LoVo (cell line): ENCODE results near the gene ARFGEF3.

Experiments used
- DNase-seq: peaks from one replicate; pipeline ENCODE4 v3.0.0-alpha.2; 2016; ENCODE audit warnings: low spot score

The ARFGEF3 gene

GRCh38 chr6:138162111-138162954 lies 594 bp downstream of the ARFGEF3 start:
- DNase-seq, result no peak

- no peak for DNase-seq
These were observed 1.3 kb downstream of the ARFGEF3 start for GRCh38 chr6:138162955-138163575.

GRCh38 chr6:138175596-138175995 lies 13.9 kb downstream of the ARFGEF3 start:
- DNase-seq, result no peak

- DNase-seq, result no peak
These were observed 15.0 kb downstream of the ARFGEF3 start for GRCh38 chr6:138176652-138177232.

GRCh38 chr6:138182939-138183789 lies 21.4 kb downstream of the ARFGEF3 start:
- DNase-seq, result no peak

GRCh38 chr6:138183790-138184134 lies 22.0 kb downstream of the ARFGEF3 start:
- no peak for DNase-seq

GRCh38 chr6:138184230-138184629 lies 22.5 kb downstream of the ARFGEF3 start:
- DNase-seq, result no peak

- DNase-seq, result no peak
These were observed 25.4 kb downstream of the ARFGEF3 start for GRCh38 chr6:138187156-138187555.

- DNase-seq, result no peak
These were observed 26.7 kb downstream of the ARFGEF3 start for GRCh38 chr6:138188278-138188941.

- DNase-seq, result no peak
These were observed 32.5 kb downstream of the ARFGEF3 start for GRCh38 chr6:138194287-138194686.

- no peak for DNase-seq
These were observed 34.5 kb downstream of the ARFGEF3 start for GRCh38 chr6:138196122-138196738.

- no peak for DNase-seq
These were observed 35.8 kb downstream of the ARFGEF3 start for GRCh38 chr6:138197570-138197969.

- DNase-seq, result no peak
These were observed 36.8 kb downstream of the ARFGEF3 start for GRCh38 chr6:138198430-138199091.

GRCh38 chr6:138201836-138202235 lies 40.1 kb downstream of the ARFGEF3 start:
- no peak for DNase-seq

GRCh38 chr6:138203315-138203714 lies 41.6 kb downstream of the ARFGEF3 start:
- DNase-seq, result no peak

- no peak for DNase-seq
These were observed 42.6 kb downstream of the ARFGEF3 start for GRCh38 chr6:138204303-138204702.

GRCh38 chr6:138204792-138205384 lies 43.1 kb downstream of the ARFGEF3 start:
- no peak for DNase-seq

- no peak for DNase-seq
These were observed 43.8 kb downstream of the ARFGEF3 start for GRCh38 chr6:138205437-138206094.

- DNase-seq, result no peak
These were observed 45.1 kb downstream of the ARFGEF3 start for GRCh38 chr6:138206862-138207261.

GRCh38 chr6:138211048-138211581 lies 49.4 kb downstream of the ARFGEF3 start:
- no peak for DNase-seq
